LNCaP clone FGC (cell line): ENCODE data around the gene MAP3K9.

Experiments used
- DNase-seq: peaks from one replicate; pipeline ENCODE4 v3.0.0-alpha.2; 2011; ENCODE audit warnings: low read depth
- H3K4me3 ChIP-seq: 2 replicates; pipeline ENCODE4 v1.5.1; 2011; ENCODE audit warnings: mild to moderate bottlenecking, low read depth, low read length, control low read depth
- TF ChIP-seq, protein P1 (sequence below): IDR thresholded peaks from 2 replicates; pipeline ENCODE4 v1.5.1; 2012; ENCODE audit warnings: mild to moderate bottlenecking; ENCODE audit not compliant: control insufficient read depth, insufficient read depth; ENCODE audit errors: extremely low read depth

MAP3K9 gene

DNA sequence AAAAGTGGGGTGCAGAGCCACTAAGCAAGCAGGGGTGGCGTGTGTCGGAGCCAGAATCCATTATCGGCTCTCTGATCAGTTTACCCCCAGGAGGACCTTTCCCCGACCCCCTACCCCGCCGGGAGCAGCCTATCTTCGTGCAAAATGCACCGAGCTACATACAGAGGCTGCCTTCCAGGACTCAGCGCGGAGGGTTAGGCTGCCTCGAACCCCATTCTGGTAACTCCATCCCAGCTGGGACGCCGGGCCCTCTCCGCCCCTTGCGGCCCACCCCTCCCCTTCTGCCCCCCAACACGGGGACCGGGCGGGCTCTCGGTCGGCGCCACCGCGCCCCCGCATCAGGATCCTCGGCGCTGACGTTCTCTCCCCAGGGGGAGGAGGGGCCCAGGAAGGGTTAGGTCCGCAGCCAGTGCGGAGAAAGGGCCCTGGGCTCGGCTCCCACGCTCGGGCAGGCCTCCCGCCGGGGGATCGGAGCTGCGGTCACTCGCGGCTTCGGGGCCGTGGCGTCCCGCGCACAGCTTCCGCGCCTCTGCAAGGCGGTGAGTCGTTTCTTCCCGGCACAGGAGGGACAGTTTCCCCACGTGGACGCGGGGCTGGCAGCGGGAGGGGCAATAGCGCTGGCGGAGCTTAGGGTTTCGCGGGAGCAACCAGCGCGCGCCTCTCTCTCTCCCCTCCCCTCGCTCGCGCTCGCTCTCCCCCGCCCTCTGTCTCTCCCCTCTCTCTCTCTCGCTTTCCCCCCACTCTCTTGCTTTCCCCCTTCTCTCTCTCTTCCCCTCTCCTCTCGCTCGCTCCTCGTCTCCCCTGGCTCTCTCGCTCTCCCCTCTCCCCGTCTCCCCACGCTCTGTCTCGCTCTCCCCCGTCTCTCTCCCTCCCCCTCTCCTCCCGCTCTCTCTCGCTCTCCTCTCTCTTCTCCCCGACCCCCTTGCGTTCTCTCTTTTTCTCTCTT is 12.5 kb upstream of the MAP3K9 start:
- peak overlapping the region; percentile 55 for H3K4me3 ChIP-seq
- DNase-seq, result no peak
- TF ChIP-seq, protein P1, sequence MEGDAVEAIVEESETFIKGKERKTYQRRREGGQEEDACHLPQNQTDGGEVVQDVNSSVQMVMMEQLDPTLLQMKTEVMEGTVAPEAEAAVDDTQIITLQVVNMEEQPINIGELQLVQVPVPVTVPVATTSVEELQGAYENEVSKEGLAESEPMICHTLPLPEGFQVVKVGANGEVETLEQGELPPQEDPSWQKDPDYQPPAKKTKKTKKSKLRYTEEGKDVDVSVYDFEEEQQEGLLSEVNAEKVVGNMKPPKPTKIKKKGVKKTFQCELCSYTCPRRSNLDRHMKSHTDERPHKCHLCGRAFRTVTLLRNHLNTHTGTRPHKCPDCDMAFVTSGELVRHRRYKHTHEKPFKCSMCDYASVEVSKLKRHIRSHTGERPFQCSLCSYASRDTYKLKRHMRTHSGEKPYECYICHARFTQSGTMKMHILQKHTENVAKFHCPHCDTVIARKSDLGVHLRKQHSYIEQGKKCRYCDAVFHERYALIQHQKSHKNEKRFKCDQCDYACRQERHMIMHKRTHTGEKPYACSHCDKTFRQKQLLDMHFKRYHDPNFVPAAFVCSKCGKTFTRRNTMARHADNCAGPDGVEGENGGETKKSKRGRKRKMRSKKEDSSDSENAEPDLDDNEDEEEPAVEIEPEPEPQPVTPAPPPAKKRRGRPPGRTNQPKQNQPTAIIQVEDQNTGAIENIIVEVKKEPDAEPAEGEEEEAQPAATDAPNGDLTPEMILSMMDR, result no peak

DNA sequence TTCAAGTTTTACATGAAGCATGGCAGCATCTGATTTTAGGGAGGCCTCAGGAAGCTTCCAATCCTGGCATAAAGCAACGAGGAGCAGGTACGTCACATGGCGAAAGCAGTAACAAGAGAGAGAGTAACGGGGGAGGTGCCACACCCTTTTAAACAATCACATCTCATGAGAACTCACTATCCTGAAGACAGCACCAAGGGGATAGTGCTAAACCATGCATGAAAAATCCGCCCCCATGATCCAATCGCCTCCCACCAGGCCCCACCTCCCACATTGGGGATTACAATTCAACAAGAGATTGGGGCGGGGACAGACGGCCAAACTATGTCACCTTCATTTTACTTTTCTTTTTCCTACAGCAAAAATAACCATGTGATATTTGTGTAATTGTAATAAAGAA is 7.2 kb upstream of the MAP3K9 start:
- DNase-seq, result no peak
- H3K4me3 ChIP-seq, result no peak overlapping the region
- TF ChIP-seq, protein P1, result no peak

DNA sequence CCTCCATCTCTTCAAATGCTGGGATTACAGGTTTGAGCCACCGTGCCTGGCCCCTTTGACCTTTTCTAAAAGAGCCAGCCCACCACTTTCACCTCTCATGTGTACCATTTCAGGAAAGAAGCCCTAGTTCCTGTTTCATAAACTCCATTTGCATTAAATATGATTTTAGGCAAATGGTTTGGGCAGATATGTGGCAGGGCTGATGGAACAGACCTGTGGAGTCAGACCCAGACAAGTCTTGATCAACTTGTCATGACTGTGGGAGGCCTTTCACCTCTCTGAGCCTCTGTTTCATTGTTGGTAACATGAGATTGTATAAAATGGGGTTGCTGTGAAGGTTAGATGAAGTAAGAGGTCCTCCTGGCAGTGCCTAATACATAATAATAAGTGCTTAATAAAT is 5.2 kb upstream of the MAP3K9 start:
- TF ChIP-seq, protein P1, result no peak
- no peak for DNase-seq
- no peak overlapping the region for H3K4me3 ChIP-seq

DNA sequence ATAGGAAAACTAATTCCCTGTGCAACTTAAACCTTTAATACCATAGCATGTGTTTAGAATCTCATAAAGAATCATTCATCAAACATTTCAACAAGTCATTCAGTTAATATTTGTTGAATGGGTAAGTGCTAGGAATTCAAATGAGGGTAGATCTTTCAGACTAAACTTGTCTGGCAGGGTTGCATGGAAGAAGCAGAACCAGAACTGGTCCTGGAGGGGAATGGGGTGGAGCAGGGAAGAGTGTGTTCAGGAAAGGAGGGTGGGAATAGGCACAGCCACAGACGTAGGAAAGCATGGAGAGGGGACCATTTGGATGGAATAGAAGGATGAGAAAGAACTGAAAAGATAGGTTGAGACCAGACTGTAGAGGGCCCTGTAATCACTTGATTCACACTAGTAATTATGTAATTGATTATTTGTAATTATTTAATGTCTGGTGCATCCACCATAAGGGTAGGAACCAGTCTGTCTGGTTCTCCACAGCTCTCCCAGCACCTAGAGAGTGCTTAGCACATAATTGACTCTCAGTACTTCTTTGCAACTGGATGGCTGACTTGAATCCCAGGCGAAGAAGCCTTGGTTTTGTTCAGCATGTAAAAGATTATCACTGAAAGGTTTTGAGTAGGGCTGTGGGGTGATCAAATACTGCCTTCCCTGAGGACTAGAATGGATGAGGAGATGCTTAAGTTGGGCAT is 3.0 kb upstream of the MAP3K9 start:
- no peak overlapping the region for H3K4me3 ChIP-seq
- TF ChIP-seq, protein P1, result no peak
- no peak for DNase-seq

DNA sequence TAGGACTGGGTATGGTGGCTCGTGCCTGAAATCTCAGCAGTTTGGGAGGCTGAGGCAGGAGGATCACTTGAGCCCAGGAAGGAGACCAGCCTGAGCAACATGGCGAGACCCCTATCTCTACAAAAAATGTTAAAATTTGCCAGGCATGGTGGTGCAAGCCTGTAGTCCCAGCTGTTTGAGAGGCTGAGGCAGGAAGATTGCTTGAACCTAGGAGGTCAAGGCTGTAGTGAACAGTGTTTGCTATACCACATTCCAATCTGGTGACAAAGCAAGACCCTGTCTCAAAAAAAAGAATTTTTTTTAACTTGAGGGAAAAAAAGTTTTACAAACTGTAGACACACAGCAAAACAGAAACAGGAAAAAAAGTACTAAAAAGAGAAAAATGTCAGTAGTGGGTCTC is 2.3 kb upstream of the MAP3K9 start:
- no peak overlapping the region for H3K4me3 ChIP-seq
- TF ChIP-seq, protein P1, result no peak

DNA sequence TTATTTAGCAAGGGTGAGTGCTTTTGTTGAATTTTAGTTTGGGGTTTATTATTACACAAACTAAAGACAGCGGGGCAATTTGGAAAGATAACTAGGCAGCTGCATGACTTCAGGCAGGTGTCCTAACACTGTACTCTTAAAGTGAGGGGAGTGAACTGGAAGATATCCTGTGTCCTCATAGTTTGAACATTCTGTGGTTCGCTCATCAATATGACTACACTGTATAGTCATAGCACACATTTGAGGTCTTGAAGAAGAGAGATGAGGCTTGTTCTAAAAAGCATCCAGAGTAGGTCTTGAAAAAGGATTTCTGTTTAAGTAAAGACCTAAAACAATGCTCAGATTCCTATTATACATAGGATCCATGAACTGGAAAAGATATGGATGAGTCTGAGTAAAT is 1.7 kb upstream of the MAP3K9 start:
- H3K4me3 ChIP-seq, result no peak overlapping the region
- DNase-seq, result no peak
- TF ChIP-seq, protein P1, result no peak

More for the DNA sequence above, 2.3 kb upstream of the MAP3K9 start:
- no peak for DNase-seq
